Caco-2 (cell line): ENCODE data around the gene MYBPHL. TPM values are rescaled to one million over a fixed set of nuclear protein-coding genes. Genes with fewer than 3 reads are reported as not detected.
A peak's percentile ranks its signal among the peaks of the same experiment; 100 is the strongest.

Experiments
- BruUV-seq: library from RNA; stranded (reverse); fragments of 400-500 nt; replicated peaks from 2 replicates; lab custom pipeline; 2021; lab: Mats Ljungman, UMichigan
- CTCF ChIA-PET: fragments of 300-600 bp; sonication (Branson Sonifier 250); formaldehyde crosslinking; loops from one replicate; lab custom pipeline; 2022; ENCODE audit warnings: antibody characterized with exemption; lab: Charles Lee
- POLR2A ChIA-PET: fragments of 300-600 bp; sonication (Branson Sonifier 250); formaldehyde crosslinking; loops from one replicate; lab custom pipeline; 2022; ENCODE audit warnings: antibody characterized with exemption; lab: Charles Lee
- DNase-seq, 2 experiments: peaks; one replicate each; pipeline versions ENCODE4 v3.0.0 to v3.0.0-alpha.2; 2020 to 2022
- H3K27me3 ChIP-seq: replicated peaks from 2 replicates; pipeline ENCODE4 v1.6.0; 2011; ENCODE audit warnings: low read length; ENCODE audit not compliant: control insufficient read depth, insufficient read depth
- H3K36me3 ChIP-seq: 2 replicates; pipeline ENCODE4 v1.5.1; 2011; ENCODE audit warnings: low read length; ENCODE audit not compliant: control insufficient read depth, insufficient read depth
- H3K4me1 ChIP-seq: fragments of 250-450 bp; sonication (Bioruptor Pico); 2 replicates; pipeline ENCODE4 v1.5.1; 2020; ENCODE audit warnings: mild to moderate bottlenecking
- H3K4me3 ChIP-seq: 2 replicates; pipeline ENCODE4 v1.5.1; 2011; ENCODE audit warnings: low read depth, mild to moderate bottlenecking, control low read depth, low read length
- H3K9me3 ChIP-seq: fragments of 250-450 bp; sonication (Bioruptor Pico); 2 replicates; pipeline ENCODE4 v1.5.1; 2020; ENCODE audit warnings: mild to moderate bottlenecking, moderate library complexity
- H3K27ac Mint-ChIP-seq: one replicate; pipeline ENCODE4 v1.8.0; 2022; ENCODE audit warnings: mixed read lengths; ENCODE audit not compliant: unreplicated experiment
- H3K27me3 Mint-ChIP-seq: one replicate; pipeline ENCODE4 v1.8.0; 2022; ENCODE audit warnings: mixed read lengths; ENCODE audit not compliant: insufficient read depth, unreplicated experiment
- H3K36me3 Mint-ChIP-seq: one replicate; pipeline ENCODE4 v1.8.0; 2022; ENCODE audit warnings: mild to moderate bottlenecking, mixed read lengths; ENCODE audit not compliant: insufficient read depth, unreplicated experiment
- H3K4me1 Mint-ChIP-seq: one replicate; pipeline ENCODE4 v1.8.0; 2022; ENCODE audit warnings: low read depth, mixed read lengths; ENCODE audit not compliant: unreplicated experiment
- H3K4me3 Mint-ChIP-seq: one replicate; pipeline ENCODE4 v1.8.0; 2022; ENCODE audit warnings: mild to moderate bottlenecking, moderate library complexity, mixed read lengths; ENCODE audit not compliant: unreplicated experiment
- H3K9me3 Mint-ChIP-seq: one replicate; pipeline ENCODE4 v1.8.0; 2022; ENCODE audit warnings: mixed read lengths; ENCODE audit not compliant: unreplicated experiment
- CTCF ChIP-seq, 2 experiments: fragments of 200-600 bp in 1 of 2; IDR thresholded peaks; 1 replicate in 1 of 2; 2 replicates in 1 of 2; pipeline versions ENCODE4 v1.5.1 to v1.8.0; 2011 to 2022; ENCODE audit warnings: antibody characterized with exemption in 1 of 2, control low read depth in 1 of 2, inconsistent platforms in 1 of 2, low read depth in 1 of 2, low read length in 1 of 2, mild to moderate bottlenecking in 1 of 2, moderate library complexity in 1 of 2; ENCODE audit not compliant: insufficient read depth in 1 of 2, severe bottlenecking in 1 of 2, unreplicated experiment in 1 of 2
- intact Hi-C: fragments of 100-400 bp; cut with micrococcal nuclease; formaldehyde crosslinking; loops from one replicate; pipeline ENCODE4 v1.10.0; 2022; ENCODE audit not compliant: unreplicated experiment
- total RNA-seq: library from RNA; stranded (reverse); gene quantifications from 2 replicates; pipeline ENCODE4 v1.2.3, GENCODE V29; 2022

The MYBPHL gene
- total RNA-seq, 1 experiment from 2014 or later, result not detected

GRCh38 chr1:109282497-109282951, 24.3 kb downstream of the MYBPHL start:
- no peaks in the 10 kb centered on the region for H3K36me3 ChIP-seq
- peaks cover 9% of the 10 kb centered on the region for H3K4me1 ChIP-seq
- DNase-seq, result no peak
- Mint-ChIP-seq H3K4me1 (no peaks in the 10 kb centered on the region), H3K9me3 (no peaks in the 10 kb centered on the region), H3K27ac (peak overlapping the region; percentile 84), H3K4me3 (peak overlapping the region; percentile 93), H3K36me3 (no peaks in the 10 kb centered on the region), H3K27me3 (no peaks in the 10 kb centered on the region)
- H3K9me3 ChIP-seq, result no peaks in the 10 kb centered on the region
- ChIA-PET CTCF (interaction anchor here (1.0 to 1.3 kb wide), 2 partner anchors 89 to 115 kb away, joined by 3 to 8 read pairs; partner anchors contain the start of gene SORT1), POLR2A (interaction anchor here (0.6 to 1.0 kb wide), 3 partner anchors 15 to 266 kb away, joined by 4 to 13 read pairs (median 4); partner anchors contain the start of genes GNAI3 and SORT1)
- TF ChIP-seq CTCF (IDR thresholded peaks at IDR 0.05; ENCODE audit: insufficient read depth in 1 of 2, low read depth in 1 of 2, low read length in 1 of 2, severe bottlenecking in 1 of 2, unreplicated experiment in 1 of 2), result no peak
- H3K27me3 ChIP-seq, result no peaks in the 10 kb centered on the region
- intact Hi-C loops, result no loop called here
- peak overlapping the region; percentile 61 for H3K4me3 ChIP-seq
- BruUV-seq, result no TSS peak

GRCh38 chr1:109281680-109282496, 24.9 kb downstream of the MYBPHL start:
- intact Hi-C loops, result no loop called here
- H3K27me3 ChIP-seq, result no peaks in the 10 kb centered on the region
- peak overlapping the region; percentile 61 for H3K4me3 ChIP-seq
- peaks cover 15% of the 10 kb centered on the region for H3K4me1 ChIP-seq
- Mint-ChIP-seq H3K4me3 (peak overlapping the region; percentile 93), H3K27me3 (no peaks in the 10 kb centered on the region), H3K27ac (no peak overlapping the region), H3K4me1 (no peaks in the 10 kb centered on the region), H3K9me3 (no peaks in the 10 kb centered on the region), H3K36me3 (no peaks in the 10 kb centered on the region)
- no peak for TF ChIP-seq CTCF (IDR thresholded peaks at IDR 0.05; ENCODE audit: insufficient read depth in 1 of 2, low read depth in 1 of 2, low read length in 1 of 2, severe bottlenecking in 1 of 2, unreplicated experiment in 1 of 2)
- POLR2A ChIA-PET, result no interaction called here
- CTCF ChIA-PET, result interaction anchor here (1.3 kb wide), 1 partner anchor 89 kb away, joined by 3 read pairs; no protein-coding TSS in a partner anchor
- no peaks in the 10 kb centered on the region for H3K9me3 ChIP-seq
- H3K36me3 ChIP-seq, result no peaks in the 10 kb centered on the region
- BruUV-seq, result no TSS peak
- DNase-seq, result no peak

GRCh38 chr1:109280862-109281261, 25.9 kb downstream of the MYBPHL start:
- BruUV-seq, result no TSS peak
- CTCF ChIA-PET, result no interaction called here
- no peak overlapping the region for H3K27ac Mint-ChIP-seq
- no peaks in the 10 kb centered on the region for H3K36me3 ChIP-seq
- no peak overlapping the region for H3K4me3 Mint-ChIP-seq
- H3K4me3 ChIP-seq, result no peak overlapping the region
- peaks cover 16% of the 10 kb centered on the region for H3K4me1 ChIP-seq
- H3K4me1 Mint-ChIP-seq, result peaks cover under 1% of the 10 kb centered on the region
- POLR2A ChIA-PET, result no interaction called here
- H3K9me3 ChIP-seq, result no peaks in the 10 kb centered on the region
- no peaks in the 10 kb centered on the region for H3K9me3 Mint-ChIP-seq
- no peak for DNase-seq
- intact Hi-C loops, result no loop called here
- H3K27me3 Mint-ChIP-seq, result no peaks in the 10 kb centered on the region
- H3K27me3 ChIP-seq, result no peaks in the 10 kb centered on the region
- H3K36me3 Mint-ChIP-seq, result no peaks in the 10 kb centered on the region
- TF ChIP-seq CTCF (IDR thresholded peaks at IDR 0.05; ENCODE audit: insufficient read depth in 1 of 2, low read depth in 1 of 2, low read length in 1 of 2, severe bottlenecking in 1 of 2, unreplicated experiment in 1 of 2), result no peak
